Activated T-helper 1 cell treated with Interleukin-2 at 50 U/mL for 16 hours (primary cell): ENCODE data around the gene DAB1.
"Not testable (repeated sequence)": the region's sequence is repeated elsewhere in the genome, so short reads cannot be mapped to it uniquely, and the experiment has no call there.

ENCODE experiments used
- DNase-seq: peaks from one replicate; pipeline ENCODE4 v3.0.0-alpha.2; 2020; ENCODE audit warnings: low read depth

The DAB1 gene

DNA sequence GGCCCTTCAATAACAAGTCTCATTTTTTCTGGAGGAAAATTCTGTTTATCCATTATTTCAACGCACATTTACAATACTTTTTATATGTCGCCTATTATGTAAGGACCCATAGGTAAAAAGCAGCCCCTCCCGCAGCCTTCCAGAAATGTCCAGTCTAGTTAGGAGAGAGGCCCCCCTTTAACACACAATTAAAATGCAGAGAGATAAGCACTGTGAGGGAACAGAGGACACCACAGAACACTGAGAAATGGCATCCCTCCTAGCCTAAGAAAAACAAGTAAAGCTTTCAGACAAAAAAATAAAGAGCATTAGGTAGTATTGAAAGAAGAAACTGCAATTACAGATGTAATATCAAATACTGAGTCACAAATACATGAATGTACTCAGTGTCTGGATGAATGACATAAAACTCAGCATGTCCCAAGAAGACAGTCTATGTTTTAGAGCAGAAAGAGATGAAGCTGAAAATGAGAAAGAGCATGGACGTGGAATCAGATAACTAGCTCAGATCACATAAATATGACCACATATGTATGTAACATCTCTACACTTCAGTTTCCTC lies 62.9 kb downstream of the DAB1 start:
- no peak for DNase-seq

DNA sequence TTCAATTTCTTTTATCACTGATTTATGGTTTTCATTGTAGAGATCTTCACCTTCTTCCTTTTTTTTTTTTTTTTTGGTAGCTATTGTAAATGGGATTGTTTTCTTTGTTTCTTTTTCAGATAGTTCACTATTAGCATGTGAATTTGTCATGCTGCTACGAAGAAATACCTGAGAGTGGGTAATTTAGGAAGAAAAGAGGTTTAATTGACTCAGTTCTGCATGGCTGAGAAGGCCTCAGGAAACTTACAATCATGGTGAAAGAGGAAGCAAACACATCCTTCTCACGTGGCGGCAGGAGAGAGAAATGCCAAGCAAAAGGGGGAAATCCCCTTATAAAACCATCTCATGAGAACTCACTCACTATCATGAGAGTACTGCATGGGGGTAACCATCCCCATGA lies 66.4 kb downstream of the DAB1 start:
- no peak for DNase-seq

DNA sequence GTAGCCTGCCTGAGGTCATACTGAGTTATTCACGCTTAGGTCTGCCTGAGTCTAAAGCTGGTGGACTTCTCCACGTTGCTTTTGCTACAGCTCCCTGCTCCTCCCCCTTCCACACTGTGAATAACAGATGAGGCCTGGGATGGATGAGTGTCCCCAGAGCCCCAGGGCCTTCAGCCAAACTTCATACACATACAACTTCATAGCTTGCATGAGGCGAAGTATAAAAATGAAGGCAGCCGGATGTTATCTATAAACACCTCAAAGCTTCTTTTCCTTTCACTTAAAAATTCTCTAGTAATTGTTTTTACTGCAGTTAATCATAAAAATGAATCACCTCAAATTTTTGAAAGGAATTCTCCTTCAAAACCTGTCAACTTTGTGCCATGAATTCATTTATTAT lies 70.2 kb downstream of the DAB1 start:
- DNase-seq, result no peak

DNA sequence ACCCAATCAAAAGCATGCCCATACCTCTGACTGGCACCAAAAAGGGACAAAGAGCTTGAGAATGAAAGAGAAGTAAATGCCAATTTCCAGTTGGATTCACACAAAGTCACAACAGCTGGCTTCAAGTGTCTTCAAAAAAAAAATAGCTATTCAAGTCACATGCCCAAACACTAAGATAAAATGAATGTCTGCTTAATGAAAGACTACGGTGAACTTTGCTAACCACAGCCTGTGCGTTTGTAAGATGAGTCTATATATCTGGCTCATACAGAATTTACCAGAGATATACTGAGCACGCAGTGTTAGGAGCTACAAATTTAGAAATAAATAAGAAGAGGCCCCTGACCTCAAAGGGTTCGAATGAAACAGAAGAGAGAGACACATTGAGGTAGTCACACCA lies 73.2 kb downstream of the DAB1 start:
- DNase-seq, result no peak

DNA sequence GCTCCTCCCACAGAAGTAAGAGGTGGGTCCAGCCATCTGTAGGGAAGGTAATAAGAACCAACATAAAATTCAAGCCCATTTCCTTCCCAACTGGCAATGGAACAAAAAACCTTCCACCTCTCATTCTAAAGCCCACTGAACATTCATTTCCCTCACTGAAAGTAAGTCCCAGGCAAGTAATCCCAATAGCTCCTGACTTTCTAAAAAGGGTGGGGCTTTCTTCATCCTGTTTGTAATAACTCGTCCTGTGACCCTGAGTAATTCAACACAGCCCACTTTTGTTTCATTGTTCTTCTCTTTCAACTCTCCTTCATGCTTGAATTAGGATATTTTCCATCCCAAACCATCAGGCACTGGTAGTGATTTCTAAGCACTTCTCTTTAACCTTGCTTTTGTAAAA lies 74.9 kb downstream of the DAB1 start:
- DNase-seq, result no peak

DNA sequence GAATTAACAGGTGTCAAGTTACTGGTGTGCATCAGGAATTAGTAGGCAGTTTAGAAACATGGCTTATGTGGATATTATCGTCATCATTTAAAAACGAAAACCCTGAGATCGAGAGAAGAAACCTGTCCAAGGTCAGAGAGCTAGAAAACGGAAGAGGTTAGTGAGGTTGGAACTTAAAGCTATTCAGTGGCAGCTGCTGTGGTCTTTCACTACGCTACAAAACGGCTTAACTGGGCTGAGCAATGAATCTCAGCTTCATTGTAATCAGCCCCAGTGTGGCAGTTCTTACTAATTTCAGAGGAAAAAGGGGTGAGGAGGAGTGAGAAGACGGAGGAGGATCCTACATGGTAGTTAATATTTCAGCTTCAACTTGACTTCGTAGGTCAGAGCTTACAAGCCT lies 77.9 kb downstream of the DAB1 start:
- no peak for DNase-seq

DNA sequence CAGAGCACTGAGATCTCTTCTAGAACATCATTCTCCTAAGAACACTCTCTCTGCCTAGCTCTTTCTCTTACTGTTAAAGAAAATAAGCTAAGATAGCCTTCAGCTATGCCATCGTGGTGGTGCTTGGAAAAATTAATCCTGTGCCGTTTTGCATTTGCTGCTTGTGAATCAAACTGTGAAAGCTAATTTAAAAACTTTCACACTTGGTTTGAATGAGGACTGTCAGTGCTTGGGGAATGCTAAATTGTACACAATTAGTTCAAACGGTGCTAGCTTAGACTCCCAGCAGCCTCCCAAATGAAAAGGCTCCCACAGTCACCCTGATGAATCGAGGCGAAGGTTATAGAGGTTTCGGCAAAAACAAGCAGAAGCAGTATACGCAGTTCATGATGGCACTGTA lies 79.6 kb downstream of the DAB1 start:
- no peak for DNase-seq

DNA sequence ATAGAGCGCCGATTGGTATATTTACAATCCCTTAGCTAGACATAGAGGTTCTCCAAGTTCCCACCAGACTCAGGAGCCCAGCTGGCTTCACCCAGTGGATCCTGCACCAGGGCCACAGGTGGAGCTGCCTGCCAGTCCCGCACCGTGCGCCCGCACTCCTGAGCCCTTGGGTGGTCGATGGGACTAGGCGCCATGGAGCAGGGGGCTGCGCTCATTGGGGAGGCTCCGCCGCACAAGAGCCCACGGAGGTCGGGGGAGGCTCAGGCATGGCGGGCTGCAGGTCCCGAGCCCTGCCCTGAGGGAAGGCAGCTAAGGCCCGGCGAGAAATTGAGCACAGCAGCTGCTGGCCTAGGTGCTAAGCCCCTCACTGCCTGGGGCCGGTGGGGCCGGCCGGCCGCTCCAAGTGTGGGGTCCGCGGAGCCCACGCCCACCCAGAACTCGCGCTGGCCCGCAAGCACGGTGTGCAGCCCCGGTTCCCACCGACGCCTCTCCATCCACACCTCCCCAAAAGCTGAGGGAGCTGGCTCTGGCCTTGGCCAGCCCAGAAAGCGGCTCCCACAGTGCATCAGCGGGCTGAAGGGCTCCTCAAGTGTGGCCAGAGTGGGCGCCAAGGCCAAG lies 80.5 kb downstream of the DAB1 start:
- not testable (repeated sequence) for DNase-seq

DNA sequence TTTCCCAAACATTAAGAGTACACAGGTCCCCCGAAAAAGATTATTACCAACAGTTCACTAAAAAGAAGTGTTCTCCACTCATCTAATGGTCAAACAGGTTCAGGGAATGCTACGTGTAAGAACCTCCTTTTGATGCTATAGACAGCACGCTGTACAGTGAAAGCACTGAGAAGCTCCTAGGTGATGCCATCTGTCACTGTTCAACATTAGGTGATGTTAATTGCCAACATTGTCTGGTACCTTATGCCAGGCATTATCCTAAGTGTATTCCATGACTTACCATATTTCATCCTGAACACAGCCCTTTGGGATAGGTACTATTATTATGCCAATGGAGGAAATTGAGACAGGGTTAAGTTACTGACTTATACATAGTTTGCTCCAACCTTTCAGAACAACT lies 82.1 kb downstream of the DAB1 start:
- DNase-seq, result no peak

DNA sequence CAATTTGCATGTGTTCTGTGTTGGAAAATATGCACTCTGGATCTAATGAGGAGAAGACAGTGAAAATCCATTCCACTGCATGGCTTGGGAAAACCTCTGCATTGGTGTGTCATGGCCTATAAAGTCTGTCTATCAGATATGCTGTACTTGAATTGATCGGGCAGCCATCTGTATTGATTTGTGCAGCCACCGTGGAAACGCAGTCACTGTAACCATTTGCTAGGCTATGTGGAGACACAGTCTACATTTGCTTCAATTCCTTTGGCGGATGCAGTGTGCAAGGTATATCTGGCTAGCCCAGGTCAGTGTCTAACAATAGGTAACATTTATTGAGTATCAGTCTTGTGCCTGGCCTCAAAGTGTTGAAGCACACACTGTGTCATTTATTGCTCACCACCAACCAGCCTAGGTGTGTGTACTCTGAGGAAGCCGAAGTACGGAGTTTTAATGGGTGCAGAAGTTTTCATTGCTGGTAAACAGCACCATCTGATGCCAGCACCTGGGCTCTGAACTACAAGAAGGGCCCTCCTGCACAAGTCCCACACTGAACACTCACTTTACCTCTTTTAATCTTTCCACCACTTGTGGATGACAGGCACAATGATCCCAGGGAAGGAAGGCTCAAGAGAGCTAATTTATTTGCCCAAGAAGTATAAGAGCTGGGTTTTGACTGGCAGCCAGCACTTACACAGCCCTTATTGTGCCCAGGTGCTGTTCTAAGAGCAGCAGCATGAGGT lies 83.4 kb downstream of the DAB1 start:
- DNase-seq, result no peak

DNA sequence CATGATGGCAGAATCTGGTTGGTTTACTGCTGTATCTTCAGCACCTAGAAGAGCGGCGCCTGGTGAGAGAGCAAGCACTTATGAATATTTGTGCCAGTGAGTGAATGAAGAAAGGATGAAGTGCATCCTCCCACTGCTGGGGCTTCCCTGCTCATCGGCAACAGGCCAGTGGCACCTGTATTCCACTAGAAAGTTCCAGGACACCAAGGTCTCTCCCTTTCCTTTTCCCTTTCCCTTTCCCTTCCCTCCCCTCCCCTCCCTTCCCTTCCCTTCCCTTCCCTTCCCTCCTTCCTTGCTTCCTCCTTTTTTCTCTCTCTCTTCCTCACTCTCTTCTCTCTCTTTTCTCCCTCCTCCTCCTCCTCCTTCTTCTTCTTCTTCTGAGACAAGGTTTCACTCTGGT lies 86.2 kb downstream of the DAB1 start:
- no peak for DNase-seq

DNA sequence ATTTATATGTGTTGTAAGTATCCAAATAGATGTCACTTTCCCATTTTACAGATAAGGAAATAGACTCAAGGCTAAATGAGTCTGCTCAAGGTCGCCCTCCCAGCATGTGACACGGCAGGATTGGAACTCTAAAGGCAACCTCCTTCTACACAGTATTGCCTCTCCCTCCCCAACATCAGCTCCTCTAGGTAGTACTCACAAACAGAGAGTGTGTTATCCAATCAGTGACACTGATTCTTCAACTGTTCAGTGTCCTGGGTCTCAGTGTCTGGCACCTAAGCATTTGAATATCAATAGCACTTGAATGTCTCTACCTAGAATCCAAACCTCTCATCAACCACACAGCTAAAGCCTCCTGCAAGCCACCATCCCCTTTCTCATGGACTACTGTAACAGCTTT lies 87.1 kb downstream of the DAB1 start:
- no peak for DNase-seq

DNA sequence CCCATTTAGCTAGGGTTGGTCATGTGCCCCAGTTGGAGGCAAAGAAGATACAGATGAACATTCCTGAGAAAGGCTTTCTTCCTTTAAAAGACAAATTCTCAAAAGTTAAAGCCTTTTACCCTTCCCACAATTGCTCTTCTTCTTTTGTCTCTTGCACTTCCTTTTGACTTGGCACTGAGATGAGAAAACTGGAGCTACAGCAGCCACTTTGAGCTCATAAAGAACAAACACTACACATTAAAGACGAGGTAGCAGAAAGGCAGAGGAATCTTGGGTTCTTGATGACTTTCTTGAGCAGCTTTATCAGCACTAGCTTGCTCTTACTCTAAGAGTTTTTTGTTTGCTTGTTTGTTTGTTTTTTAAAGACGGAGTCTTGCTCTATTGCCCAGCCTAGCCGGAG lies 92.2 kb downstream of the DAB1 start:
- DNase-seq, result no peak

DNA sequence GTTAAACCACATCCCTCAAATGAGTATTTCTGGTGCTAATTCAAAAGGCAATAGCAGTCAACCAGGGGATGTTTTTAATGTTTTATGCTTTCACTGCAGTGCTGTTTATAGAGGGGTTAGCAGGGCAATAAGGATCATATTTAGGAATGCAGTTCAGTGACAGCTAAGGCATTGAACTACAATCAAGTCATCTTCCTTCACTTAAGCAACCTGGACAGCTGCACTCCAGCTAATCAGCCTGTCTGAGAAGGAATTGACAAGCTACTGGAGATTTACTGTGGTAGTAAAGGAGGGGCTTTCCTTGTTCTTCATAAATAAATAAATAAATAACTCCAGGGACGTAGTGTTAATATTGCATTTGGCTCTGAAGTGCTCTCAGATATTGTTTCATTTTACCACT lies 93.9 kb downstream of the DAB1 start:
- no peak for DNase-seq

DNA sequence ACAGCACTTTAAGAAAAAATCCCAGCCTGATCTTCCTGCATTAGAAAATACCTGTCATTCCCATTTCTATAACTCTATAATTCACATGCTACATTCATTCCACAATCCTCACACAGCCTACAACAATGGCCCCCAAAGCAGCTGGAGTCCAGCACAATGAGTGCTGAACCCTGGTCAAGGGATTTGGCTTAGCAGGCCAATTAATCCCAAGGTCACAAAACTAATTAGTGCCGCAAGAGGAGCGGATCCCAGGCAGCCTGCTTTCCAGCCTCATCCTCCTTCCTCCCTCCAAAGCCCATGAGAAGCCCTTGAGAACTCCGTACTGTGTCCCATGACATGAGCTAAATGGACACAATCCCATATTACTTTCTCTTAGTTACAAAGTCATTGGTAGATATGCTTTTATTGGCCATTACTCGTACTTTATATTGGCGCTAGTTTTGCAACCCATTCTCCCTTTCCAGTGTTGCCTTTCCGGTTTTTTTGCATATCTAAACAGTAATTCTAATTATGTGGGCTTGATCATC lies 94.8 kb downstream of the DAB1 start:
- no peak for DNase-seq

DNA sequence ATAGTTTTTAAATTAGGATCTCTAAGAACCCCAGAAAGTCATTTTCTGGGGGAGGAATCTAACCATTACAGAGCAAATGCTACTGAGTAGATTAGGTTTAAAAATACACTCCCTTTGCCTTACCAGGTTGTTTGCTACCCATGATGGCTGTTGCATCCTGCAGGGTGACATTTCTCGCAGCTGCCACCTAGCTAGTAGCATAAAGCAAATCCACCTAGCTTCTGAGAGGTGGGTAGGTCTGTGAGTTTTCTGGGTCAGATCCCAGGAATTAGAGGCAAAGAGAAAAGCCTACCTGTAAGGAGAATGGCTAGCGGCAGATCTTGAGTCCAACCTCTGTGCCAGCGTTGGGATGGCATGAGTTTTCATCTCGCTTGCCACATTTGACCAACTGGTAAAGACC lies 95.9 kb downstream of the DAB1 start:
- DNase-seq, result no peak

DNA sequence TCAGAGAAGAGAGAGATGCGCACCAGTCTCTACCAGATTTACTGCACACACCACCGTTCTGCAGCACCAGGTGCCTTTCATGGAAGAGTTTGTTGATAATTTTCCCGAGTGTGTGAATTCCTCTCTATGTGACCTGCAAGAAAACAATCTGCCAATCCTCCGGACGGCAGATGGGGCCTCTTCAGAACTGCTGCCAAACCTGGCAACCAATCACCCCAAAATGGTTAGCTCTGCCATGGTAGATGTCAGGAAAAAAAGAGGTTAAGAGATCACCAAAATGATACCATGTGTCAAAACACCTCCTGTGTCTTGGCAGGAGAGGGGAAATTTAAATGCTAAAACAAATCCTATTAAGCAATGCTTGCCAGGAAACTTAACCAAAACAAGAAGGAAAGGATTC lies 96.5 kb downstream of the DAB1 start:
- DNase-seq, result no peak

DNA sequence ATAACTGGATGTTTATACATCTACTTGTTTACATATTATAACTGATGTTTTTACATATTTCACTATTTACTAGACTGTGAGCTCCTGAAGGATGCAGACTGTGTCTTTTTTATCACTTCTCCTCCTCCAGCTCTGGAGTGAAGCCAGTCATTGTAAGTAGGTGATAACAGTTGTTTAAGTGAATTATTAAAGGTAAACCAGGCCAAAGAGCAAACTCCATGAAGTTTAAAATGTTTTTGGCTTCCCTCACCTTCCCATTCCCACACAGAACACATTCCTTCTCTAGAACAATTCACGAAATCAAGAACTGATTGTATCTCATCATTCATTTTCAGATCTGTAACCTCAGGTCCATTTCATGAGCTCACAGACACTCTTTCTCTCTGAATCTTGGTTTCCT lies 98.3 kb downstream of the DAB1 start:
- DNase-seq, result no peak

DNA sequence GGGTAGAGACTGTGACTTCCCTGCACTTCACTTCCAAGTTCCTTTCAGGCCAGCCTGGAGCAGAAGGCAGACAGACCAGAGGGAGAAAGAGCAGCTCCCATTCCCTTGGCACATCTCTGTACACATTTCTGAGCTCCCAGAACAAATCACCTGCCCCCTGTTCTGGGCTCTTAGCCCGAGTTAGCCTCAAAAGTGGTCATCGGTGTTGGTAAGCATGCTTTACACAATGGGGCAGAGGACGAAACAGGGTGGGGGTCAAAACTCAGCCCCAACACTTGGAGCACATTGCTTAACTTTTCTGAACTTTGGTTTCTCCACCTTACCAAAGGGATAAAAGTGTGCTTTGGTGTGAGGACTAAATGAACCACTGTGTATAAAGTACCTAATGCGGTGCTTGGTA lies 98.7 kb downstream of the DAB1 start:
- DNase-seq, result no peak

DNA sequence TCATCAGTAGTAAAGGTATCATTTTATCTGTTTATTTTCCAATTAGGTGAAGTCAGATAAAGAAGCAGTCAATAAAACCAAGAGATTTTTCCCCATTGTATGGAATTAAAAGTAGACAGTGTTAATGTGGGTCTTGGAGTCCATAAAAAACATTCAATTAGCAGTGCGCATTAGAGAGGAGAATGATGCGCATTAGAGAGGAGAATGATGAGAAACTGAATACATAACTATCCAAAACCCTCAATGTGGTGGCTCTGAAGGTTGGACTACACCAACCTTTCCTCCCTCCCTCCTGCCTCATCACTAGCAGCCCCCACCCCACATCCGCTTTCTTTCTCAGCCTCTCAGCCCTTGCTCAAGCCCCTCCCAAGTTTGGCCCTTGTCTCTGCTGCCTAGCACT lies 99.5 kb downstream of the DAB1 start:
- no peak for DNase-seq

DNA sequence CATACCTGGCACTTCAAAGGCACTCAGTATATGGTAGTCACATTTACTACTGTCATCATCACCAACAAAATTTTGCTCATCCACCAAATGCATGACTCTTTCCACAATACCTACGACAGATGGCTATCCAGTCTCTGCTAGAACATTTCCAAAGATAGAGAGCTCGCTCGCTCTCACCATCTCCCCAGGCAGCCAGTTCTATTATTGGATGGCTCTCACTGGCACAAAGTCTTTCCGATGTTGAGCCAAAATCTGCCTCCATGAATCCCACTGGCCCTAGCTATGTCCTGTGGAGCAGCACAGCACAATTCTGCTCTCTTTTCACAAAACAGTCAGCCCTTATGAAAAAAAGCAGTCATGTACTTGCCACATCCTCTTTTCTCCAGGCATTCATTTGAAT lies 102.1 kb downstream of the DAB1 start:
- DNase-seq, result no peak

DNA sequence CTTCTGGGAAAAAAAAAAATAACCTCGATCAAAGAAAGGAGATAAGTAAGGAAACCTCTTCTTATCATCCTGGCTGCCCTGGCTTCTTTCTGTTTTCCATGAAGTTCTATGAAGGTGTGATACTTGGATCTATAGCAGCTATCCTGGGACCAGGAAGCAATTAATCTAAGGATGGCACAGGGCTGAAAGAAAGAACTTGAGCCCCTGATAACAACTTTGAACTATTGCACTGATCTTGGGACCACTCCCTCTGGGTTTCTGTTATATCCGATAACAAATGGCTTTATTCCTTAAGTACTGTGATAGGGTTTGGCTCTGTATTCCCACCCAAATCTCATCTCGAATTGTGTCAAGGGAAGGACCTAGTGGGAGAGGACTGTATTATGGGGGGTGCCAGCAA lies 104.1 kb downstream of the DAB1 start:
- no peak for DNase-seq

DNA sequence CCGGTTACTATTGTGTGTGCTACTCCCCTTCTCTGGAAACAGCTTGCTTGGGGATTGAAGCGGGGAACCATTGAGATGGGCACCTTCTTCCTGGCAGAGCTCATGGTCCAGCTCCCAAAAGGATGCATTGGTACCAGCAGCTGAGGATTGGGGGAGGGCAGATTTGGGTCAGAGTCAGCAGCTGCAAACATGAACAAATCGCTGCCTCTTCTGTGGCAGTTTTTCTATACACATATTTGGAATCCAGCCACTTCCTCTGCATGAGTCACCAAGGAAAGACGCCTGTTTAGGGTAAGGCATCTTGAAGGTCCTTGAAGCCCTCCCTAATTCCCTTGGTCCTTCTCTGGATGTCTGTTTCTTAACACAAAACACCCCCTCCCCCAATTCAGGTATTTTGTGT lies 104.7 kb downstream of the DAB1 start:
- DNase-seq, result no peak

DNA sequence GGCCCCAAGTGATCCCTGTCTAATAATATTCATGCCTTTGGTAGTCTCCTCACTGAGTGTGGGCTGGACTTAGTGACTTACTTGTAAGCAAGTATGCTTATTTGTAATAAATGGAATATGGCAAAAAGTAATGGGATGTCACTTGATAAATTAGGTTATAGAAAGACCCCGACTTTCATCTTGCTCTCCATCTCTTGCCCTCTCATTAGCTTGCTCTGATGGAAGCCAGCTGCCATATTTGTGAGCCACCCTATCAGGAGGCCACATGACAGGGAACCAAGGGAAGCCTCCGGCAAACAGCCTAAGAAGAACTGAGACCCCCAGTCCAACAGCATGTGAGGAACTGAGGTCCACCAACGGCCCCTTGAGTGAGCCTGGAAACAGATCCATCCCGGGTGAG lies 107.0 kb downstream of the DAB1 start:
- no peak for DNase-seq
